Caco-2 (cell line): ENCODE measurements around the gene PAGR1. TPM values are rescaled to one million over a fixed set of nuclear protein-coding genes. Genes with fewer than 3 reads are reported as not detected.

Source experiments
- BruUV-seq: library from RNA; stranded (reverse); fragments of 400-500 nt; replicated peaks from 2 replicates; lab custom pipeline; 2021; lab: Mats Ljungman, UMichigan
- CTCF ChIA-PET: fragments of 300-600 bp; sonication (Branson Sonifier 250); formaldehyde crosslinking; loops from one replicate; lab custom pipeline; 2022; ENCODE audit warnings: antibody characterized with exemption; lab: Charles Lee
- POLR2A ChIA-PET: fragments of 300-600 bp; sonication (Branson Sonifier 250); formaldehyde crosslinking; loops from one replicate; lab custom pipeline; 2022; ENCODE audit warnings: antibody characterized with exemption; lab: Charles Lee
- DNase-seq, 2 experiments: peaks; one replicate each; pipeline versions ENCODE4 v3.0.0 to v3.0.0-alpha.2; 2020 to 2022
- H3K27me3 ChIP-seq: replicated peaks from 2 replicates; pipeline ENCODE4 v1.6.0; 2011; ENCODE audit warnings: low read length; ENCODE audit not compliant: control insufficient read depth, insufficient read depth
- H3K36me3 ChIP-seq: 2 replicates; pipeline ENCODE4 v1.5.1; 2011; ENCODE audit warnings: low read length; ENCODE audit not compliant: control insufficient read depth, insufficient read depth
- H3K4me1 ChIP-seq: fragments of 250-450 bp; sonication (Bioruptor Pico); 2 replicates; pipeline ENCODE4 v1.5.1; 2020; ENCODE audit warnings: mild to moderate bottlenecking
- H3K4me3 ChIP-seq: 2 replicates; pipeline ENCODE4 v1.5.1; 2011; ENCODE audit warnings: low read depth, mild to moderate bottlenecking, control low read depth, low read length
- H3K9me3 ChIP-seq: fragments of 250-450 bp; sonication (Bioruptor Pico); 2 replicates; pipeline ENCODE4 v1.5.1; 2020; ENCODE audit warnings: mild to moderate bottlenecking, moderate library complexity
- H3K27ac Mint-ChIP-seq: one replicate; pipeline ENCODE4 v1.8.0; 2022; ENCODE audit warnings: mixed read lengths; ENCODE audit not compliant: unreplicated experiment
- H3K27me3 Mint-ChIP-seq: one replicate; pipeline ENCODE4 v1.8.0; 2022; ENCODE audit warnings: mixed read lengths; ENCODE audit not compliant: insufficient read depth, unreplicated experiment
- H3K36me3 Mint-ChIP-seq: one replicate; pipeline ENCODE4 v1.8.0; 2022; ENCODE audit warnings: mild to moderate bottlenecking, mixed read lengths; ENCODE audit not compliant: insufficient read depth, unreplicated experiment
- H3K4me1 Mint-ChIP-seq: one replicate; pipeline ENCODE4 v1.8.0; 2022; ENCODE audit warnings: low read depth, mixed read lengths; ENCODE audit not compliant: unreplicated experiment
- H3K4me3 Mint-ChIP-seq: one replicate; pipeline ENCODE4 v1.8.0; 2022; ENCODE audit warnings: mild to moderate bottlenecking, moderate library complexity, mixed read lengths; ENCODE audit not compliant: unreplicated experiment
- H3K9me3 Mint-ChIP-seq: one replicate; pipeline ENCODE4 v1.8.0; 2022; ENCODE audit warnings: mixed read lengths; ENCODE audit not compliant: unreplicated experiment
- intact Hi-C: fragments of 100-400 bp; cut with micrococcal nuclease; formaldehyde crosslinking; loops from one replicate; pipeline ENCODE4 v1.10.0; 2022; ENCODE audit not compliant: unreplicated experiment
- total RNA-seq: library from RNA; stranded (reverse); gene quantifications from 2 replicates; pipeline ENCODE4 v1.2.3, GENCODE V29; 2022
- TF ChIP-seq, protein P1 (sequence below), 2 experiments: fragments of 200-600 bp in 1 of 2; IDR thresholded peaks; 1 replicate in 1 of 2; 2 replicates in 1 of 2; pipeline versions ENCODE4 v1.5.1 to v1.8.0; 2011 to 2022; ENCODE audit warnings: antibody characterized with exemption in 1 of 2, control low read depth in 1 of 2, inconsistent platforms in 1 of 2, low read depth in 1 of 2, low read length in 1 of 2, mild to moderate bottlenecking in 1 of 2, moderate library complexity in 1 of 2; ENCODE audit not compliant: insufficient read depth in 1 of 2, severe bottlenecking in 1 of 2, unreplicated experiment in 1 of 2

The PAGR1 gene
- total RNA-seq, 1 experiment from 2014 or later, result 33.0 TPM

DNA sequence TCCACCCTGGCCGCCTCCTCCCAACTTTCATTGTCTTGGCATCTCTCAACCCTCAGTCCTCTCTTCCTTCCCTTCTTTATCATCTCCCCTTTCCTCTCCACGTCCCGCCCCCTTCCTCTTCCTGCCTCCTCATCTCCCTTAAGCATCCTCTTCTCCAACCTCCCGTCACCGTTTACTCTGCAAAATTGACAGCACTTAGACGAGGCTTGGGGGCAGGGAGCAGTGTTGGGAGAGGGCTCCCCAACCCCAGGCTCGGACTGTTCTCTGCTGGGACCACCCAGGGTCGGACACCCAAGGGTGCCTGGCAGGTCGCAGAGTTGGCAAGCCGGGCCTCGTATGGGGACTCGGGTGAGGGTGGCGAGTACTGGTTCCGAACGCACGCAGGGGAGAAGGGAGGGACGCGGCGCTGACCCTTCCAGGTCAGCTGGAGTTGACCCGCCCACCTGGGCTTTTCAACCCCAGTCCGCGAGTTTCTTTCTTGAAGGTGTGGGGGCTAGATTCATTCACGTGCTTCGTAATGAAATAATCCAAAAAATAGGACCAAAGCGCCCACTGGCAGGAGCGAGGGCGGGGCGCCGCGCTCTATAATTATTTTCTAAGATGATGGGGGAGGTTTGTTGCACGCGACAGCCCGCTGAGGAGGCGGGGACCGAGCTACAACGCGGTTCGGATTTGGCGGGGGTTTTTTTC, 775 bp upstream of the PAGR1 start:
- H3K4me1 ChIP-seq, result peaks cover 23% of the 10 kb centered on the region
- H3K36me3 Mint-ChIP-seq, result peaks cover 65% of the 10 kb centered on the region
- TF ChIP-seq, protein P1, sequence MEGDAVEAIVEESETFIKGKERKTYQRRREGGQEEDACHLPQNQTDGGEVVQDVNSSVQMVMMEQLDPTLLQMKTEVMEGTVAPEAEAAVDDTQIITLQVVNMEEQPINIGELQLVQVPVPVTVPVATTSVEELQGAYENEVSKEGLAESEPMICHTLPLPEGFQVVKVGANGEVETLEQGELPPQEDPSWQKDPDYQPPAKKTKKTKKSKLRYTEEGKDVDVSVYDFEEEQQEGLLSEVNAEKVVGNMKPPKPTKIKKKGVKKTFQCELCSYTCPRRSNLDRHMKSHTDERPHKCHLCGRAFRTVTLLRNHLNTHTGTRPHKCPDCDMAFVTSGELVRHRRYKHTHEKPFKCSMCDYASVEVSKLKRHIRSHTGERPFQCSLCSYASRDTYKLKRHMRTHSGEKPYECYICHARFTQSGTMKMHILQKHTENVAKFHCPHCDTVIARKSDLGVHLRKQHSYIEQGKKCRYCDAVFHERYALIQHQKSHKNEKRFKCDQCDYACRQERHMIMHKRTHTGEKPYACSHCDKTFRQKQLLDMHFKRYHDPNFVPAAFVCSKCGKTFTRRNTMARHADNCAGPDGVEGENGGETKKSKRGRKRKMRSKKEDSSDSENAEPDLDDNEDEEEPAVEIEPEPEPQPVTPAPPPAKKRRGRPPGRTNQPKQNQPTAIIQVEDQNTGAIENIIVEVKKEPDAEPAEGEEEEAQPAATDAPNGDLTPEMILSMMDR (IDR thresholded peaks at IDR 0.05; ENCODE audit: insufficient read depth in 1 of 2, low read depth in 1 of 2, low read length in 1 of 2, severe bottlenecking in 1 of 2, unreplicated experiment in 1 of 2), result no peak
- ChIA-PET POLR2A (interaction anchor here (1.0 to 1.8 kb wide), 3 partner anchors 8 to 25 kb away, joined by 6 to 10 read pairs (median 7); partner anchors contain the start of gene KIF22), CTCF (interaction anchor here (0.7 to 2.8 kb wide), 12 partner anchors 8 to 217 kb away, joined by 3 to 22 read pairs (median 6); partner anchors contain the start of genes KIF22 and MAZ)
- H3K27me3 Mint-ChIP-seq, result no peaks in the 10 kb centered on the region
- no peak for DNase-seq
- H3K9me3 ChIP-seq, result no peaks in the 10 kb centered on the region
- no peaks in the 10 kb centered on the region for H3K9me3 Mint-ChIP-seq
- peak overlapping the region; percentile 93 for H3K27ac Mint-ChIP-seq
- peak overlapping the region; percentile 89 for H3K4me3 Mint-ChIP-seq
- H3K36me3 ChIP-seq, result no peaks in the 10 kb centered on the region; the same call in 1 of the 2 replicates
- no TSS peak for BruUV-seq
- intact Hi-C loops, result loop anchor here (5.0 to 10.0 kb wide), 2 partner anchors 87 to 180 kb away; partner anchors contain the start of genes ASPHD1, HIRIP3 and INO80E
- H3K27me3 ChIP-seq, result no peaks in the 10 kb centered on the region
- H3K4me1 Mint-ChIP-seq, result peaks cover 47% of the 10 kb centered on the region
- H3K4me3 ChIP-seq, result peak overlapping the region; percentile 69

DNA sequence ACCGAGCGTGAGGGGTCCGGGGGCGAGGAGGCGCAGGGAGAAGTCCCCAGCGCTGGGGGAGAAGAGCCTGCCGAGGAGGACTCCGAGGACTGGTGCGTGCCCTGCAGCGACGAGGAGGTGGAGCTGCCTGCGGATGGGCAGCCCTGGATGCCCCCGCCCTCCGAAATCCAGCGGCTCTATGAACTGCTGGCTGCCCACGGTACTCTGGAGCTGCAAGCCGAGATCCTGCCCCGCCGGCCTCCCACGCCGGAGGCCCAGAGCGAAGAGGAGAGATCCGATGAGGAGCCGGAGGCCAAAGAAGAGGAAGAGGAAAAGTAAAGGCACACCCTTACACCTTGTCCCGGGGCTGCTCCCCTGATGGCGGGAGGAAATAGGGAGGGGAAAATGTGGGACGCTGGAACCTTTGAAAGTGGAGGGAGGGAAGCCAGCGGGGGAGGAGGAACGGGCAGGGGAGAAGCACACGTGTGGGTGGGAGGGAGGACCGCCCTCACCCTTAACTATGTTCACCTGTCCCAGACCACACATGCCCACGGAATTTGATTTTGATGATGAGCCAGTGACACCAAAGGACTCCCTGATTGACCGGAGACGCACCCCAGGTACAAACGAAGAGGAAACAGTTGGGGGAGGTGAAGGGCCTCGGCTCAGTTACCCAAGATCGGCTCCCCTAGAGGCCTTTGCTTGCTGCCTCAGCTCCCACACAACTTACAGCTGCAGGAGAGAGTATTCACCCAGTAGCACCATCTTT, 916 bp downstream of the PAGR1 start:
- Mint-ChIP-seq H3K4me1 (peaks cover 35% of the 10 kb centered on the region), H3K9me3 (no peaks in the 10 kb centered on the region), H3K27ac (peak overlapping the region; percentile 93), H3K27me3 (no peaks in the 10 kb centered on the region), H3K4me3 (peak overlapping the region; percentile 89), H3K36me3 (peaks cover 54% of the 10 kb centered on the region)
- Histone ChIP-seq H3K4me3 (peak overlapping the region; percentile 69), H3K36me3 (no peaks in the 10 kb centered on the region; the same call in 1 of the 2 replicates), H3K9me3 (no peaks in the 10 kb centered on the region), H3K4me1 (peaks cover 14% of the 10 kb centered on the region), H3K27me3 (no peaks in the 10 kb centered on the region)
- TF ChIP-seq, protein P1 (IDR thresholded peaks at IDR 0.05; ENCODE audit: insufficient read depth in 1 of 2, low read depth in 1 of 2, low read length in 1 of 2, severe bottlenecking in 1 of 2, unreplicated experiment in 1 of 2), result peak in 1 of 2 experiments; percentile 3
- POLR2A ChIA-PET, result interaction anchor here (0.6 to 1.8 kb wide), 5 partner anchors 9 to 157 kb away, joined by 4 to 10 read pairs (median 7); partner anchors contain the start of genes KIF22 and TAOK2
- CTCF ChIA-PET, result interaction anchor here (0.6 to 2.8 kb wide), 9 partner anchors 9 to 156 kb away, joined by 3 to 22 read pairs (median 6); partner anchors contain the start of genes KIF22, MAZ and SEZ6L2
- DNase-seq, result peak; percentile 65 to 69
- intact Hi-C loops, result loop anchor here (1.0 to 10.0 kb wide), 6 partner anchors 12 to 204 kb away; partner anchors contain the start of genes ASPHD1, CDIPT, HIRIP3 and INO80E
- no TSS peak for BruUV-seq
